Suppressor macrophage treated with lipopolysaccharide for 4 hours (primary cell): ENCODE measurements around the gene PRKAA2.

Source experiments
- DNase-seq: peaks from one replicate; pipeline ENCODE4 v3.0.0-alpha.2; 2020

PRKAA2 gene

DNA sequence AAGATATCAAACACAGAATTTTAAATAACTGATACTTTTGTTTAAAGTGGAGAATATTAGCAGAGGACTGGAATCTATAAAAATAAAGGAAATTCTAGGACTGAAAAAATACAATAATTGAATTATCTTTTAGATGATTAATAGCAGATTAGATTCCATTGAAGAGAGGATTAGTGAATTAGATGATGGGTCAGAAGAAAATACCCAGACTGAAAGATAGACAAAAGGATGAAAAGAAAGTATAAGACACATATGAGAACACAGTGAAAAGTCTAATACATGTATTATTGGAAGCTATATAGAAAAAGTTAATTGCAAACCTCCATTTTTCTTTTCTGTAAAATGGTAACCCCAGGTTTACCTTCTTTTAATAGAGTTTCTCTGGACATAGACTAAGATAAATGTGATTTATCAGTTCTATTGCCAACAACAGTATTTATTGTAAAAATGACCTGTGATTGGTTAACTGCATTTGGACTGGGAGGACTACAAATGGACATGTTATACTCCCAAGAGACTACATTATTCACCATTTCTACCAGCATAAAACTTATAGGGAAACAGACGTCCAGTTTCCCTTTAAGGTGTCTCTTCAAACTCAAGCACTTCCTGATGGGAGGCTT lies 11.0 kb downstream of the PRKAA2 start:
- no peak for DNase-seq

DNA sequence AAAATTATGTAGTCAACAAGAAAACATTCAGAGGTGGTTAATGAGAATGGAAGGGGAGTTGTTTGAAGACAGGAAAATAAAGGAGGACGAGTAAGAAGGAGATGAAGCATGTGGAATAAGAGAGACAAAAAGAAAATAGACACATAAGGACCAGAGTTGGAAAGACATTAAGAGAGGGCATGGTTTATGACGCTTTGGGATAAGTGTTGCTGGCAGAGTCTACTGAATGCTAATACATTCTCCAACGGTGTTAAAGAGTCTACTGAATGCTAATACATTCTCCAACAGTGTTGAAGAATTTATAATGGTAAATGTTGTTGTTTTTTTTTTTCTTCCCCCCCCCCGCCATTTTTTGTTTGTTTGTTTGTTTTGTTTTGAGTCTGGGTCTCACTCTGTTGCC lies 13.1 kb downstream of the PRKAA2 start:
- no peak for DNase-seq

GRCh38 chr1:56660293-56660692 lies 15.2 kb downstream of the PRKAA2 start:
- DNase-seq = no peak

DNA sequence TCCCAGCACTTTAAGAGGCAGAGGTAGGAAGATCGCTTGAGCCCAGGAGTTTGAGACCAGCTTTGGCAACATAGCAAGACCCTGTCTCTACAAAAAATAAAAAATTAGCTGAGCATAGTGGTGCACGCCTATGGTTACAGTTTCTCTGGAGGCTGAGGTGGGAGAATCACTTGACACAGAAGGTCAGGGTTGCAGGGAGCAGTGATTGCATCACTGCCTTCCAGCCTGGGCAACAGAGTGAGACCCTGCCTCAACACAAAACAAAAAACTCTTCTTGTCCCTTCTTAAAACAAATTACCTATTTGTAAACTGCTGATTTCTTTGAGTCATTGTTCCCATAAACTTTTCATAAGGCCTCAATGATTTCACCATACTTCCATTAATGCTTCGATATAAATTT lies 18.7 kb downstream of the PRKAA2 start:
- no peak for DNase-seq

DNA sequence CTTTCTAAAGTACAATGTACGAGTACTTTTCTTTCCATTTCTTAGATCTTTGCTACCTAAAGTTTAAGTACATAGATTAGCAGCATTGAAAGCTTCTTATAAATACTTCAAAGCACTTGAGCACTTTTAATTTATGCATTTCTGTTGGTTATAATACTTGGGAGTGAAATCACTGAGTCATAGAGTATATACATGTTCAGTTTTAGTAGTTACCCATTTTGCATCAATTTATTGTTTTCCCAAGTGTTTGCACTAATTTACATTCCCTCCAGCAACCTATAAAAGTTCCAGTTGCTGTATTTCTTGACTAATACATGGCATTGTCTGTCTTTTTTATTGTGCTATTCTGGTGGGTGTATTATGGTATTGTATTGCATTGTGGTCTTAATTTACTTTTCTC lies 20.3 kb downstream of the PRKAA2 start:
- no peak for DNase-seq

DNA sequence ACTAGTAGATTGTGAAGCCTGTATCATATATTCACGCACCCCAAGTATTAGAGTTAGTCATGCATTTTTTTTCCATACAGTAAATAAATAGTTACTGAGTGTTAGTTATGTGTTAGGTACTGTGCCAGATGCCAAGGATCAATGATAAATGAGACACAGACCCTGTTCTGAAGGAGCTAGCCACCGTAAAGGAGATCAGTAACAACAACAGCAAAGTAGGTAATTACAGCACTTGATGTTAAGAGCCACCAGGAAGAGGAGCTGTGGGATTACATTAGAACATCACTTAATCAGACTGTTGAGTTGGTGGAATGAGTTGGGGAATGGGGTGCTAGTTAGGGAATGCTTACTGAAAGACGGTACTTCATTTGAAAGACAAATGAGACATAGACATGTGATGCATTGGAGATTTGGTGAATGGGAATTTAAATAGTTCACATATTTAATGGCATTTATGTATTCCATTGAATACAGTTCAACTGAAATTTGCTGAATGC lies 21.0 kb downstream of the PRKAA2 start:
- DNase-seq = no peak

GRCh38 chr1:56670350-56670749 lies 25.2 kb downstream of the PRKAA2 start:
- DNase-seq = no peak

DNA sequence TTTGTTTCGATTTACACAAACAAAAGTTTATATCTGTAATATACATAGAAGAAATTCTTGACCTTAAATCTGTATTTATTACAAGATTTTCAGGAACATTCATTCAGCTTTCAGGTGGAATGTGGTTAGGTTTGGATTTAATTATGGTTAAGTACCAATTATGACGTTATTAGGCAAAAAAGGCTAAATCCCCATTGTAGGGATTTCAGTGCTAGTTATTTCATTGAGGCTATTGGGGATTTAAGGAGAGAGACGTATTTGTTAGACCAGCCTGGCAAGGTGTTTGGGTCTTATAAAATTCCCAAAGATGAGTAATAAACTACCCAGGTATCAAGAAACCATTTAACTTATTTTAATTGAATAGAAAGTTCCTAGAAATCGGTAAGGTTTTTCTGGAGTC lies 26.0 kb downstream of the PRKAA2 start:
- no peak for DNase-seq

DNA sequence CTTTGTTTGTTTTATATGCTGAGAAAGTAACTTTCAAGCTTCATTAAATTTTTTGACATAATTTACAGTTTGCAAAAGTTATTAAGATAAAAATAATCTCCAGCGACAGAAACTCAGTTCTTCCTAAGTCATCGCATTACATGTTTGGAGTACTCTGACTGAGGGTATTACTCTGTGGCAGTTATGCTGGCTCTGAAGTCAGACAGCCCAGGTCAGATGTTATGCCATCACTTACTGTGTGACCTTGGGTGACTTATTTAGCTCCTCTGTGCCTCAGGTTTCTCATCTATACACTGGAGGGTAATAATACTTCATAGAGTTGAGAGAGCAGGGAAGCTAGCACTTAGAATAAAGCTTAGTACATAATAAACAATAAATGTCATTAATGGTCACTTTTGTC lies 26.4 kb downstream of the PRKAA2 start:
- no peak for DNase-seq

DNA sequence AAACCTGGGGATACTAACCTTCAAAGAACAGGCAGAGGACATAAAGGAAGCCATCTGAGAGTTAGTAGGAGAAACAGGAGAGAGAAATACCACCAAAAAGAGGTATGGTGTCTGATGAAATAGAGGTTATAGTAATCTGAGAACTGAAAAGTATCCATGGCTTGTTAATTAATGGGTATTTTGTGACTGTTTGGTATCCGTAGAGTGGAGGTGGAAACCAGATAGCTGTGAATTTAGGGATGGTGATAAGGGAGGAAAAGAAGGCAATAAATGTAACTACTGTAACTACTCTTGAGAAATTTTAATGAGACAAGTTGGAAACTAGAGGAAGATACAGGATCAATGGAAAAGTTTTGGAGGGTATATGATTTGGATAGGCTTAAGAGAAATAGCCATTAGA lies 27.5 kb downstream of the PRKAA2 start:
- no peak for DNase-seq

DNA sequence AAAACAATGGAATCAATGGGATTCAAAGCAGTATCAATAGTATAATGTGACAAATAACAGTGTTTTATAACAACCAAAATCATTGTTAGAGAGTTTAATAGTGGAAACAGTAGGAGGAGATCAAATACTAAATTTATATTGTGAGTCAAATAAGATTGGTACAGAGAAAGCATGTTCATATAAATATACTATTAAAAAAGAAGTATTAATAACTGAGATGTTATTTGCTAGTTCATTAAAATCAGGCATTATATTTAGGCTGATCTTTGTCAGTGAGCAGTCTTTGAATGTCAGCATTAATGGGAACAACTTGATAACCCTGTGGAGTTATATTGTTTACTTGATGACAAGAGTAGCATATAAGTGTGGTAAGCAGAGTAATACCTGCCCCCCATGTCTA lies 30.6 kb downstream of the PRKAA2 start:
- no peak for DNase-seq

GRCh38 chr1:56676571-56677035 lies 31.5 kb downstream of the PRKAA2 start:
- peak; percentile 0 for DNase-seq

DNA sequence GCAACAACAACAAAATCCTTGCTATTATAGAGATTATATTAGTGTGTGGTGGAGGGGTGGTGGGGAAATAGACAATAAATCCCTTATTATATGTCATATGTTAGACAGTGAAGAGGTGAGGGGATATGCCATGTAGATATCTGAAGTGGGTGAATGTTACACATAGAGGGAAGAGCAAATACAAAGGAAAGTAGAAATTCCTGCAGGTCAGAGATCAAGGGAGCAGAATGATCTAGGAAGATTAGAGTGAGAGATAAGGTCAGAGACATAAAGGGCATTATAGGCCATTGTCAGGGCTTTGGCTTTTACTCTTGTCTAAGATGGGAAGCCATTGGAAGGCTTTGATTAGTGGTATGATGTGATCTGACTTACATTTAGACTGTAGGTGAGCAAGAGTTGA lies 38.5 kb downstream of the PRKAA2 start:
- no peak for DNase-seq

GRCh38 chr1:56686169-56686568 lies 41.1 kb downstream of the PRKAA2 start:
- DNase-seq = no peak

- no peak for DNase-seq
These were observed 43.5 kb downstream of the PRKAA2 start for GRCh38 chr1:56688522-56689026.

- no peak for DNase-seq
These were observed 51.5 kb downstream of the PRKAA2 start for GRCh38 chr1:56696663-56697062.

- DNase-seq = no peak
These were observed 58.6 kb downstream of the PRKAA2 start for GRCh38 chr1:56703747-56704146.

DNA sequence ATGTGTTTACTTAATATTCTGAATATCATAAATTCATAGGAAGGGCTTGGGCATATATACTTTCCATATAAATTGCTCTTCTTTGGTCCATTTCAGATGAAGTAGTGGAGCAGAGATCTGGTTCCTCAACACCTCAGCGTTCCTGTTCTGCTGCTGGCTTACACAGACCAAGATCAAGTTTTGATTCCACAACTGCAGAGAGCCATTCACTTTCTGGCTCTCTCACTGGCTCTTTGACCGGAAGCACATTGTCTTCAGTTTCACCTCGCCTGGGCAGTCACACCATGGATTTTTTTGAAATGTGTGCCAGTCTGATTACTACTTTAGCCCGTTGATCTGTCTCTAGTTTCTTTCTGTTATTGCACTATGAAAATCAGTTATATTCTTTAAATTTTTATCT lies 62.3 kb downstream of the PRKAA2 start:
- no peak for DNase-seq

GRCh38 chr1:56709269-56709880 lies 64.3 kb downstream of the PRKAA2 start:
- DNase-seq = peak; percentile 67

- no peak for DNase-seq
These were observed 64.9 kb downstream of the PRKAA2 start for GRCh38 chr1:56709995-56710394.

GRCh38 chr1:56710646-56711045 lies 65.5 kb downstream of the PRKAA2 start:
- DNase-seq = no peak

DNA sequence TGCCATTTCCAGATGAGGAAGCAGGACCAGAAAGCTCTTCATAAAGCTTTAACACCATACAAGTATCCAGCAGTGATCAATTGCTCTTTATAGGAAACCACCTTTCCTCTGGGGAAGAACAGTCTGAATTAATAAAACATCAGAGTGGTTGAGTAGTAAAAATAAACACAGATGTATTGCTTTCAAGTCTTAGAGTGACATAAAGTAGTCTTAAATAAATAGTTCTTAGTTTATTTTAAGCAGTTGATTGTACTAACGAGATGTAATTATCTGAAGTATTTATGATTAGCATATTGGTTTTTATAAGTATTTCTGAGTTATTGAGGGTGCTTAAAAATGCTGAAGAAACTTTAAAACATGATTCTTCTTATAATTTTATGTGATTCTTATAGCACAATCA lies 67.0 kb downstream of the PRKAA2 start:
- DNase-seq = no peak

DNA sequence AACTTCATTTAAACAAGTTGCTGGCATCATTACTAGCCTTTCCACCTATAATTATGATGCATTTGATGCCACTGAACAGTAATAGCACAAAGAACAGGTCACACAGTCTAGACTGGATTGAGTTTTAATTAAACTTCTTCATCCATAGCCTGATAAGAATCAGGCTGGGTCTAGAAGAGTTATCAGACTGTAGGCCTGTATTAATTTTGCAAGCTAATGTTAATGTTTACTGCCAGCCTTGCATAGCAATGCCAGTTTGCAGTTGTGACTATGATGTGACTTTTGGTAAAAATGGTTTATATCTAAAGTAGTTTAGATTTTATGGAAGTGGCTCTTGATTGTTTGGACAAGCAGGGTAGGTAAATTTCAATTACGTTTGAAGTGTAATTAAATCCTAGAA lies 68.0 kb downstream of the PRKAA2 start:
- DNase-seq = no peak

- DNase-seq = no peak
These were observed 70.0 kb downstream of the PRKAA2 start for GRCh38 chr1:56715156-56715555.

DNA sequence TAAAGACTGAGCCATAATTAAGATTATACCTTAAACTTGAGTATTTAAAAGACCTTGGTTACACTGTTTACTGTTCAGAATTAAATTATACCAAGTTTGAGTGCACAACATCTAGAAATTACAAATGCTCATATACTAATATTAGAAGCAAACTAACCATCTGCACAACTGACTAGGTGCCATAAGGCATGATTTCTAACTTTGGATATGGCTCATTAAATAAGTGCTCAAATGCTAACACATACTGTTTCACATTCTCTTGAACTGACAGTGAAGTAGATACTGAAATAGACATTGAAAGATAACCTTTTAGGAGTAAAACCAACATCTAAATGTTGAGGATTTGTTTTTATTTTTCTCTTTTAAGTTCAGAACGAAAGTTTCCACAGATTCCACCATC lies 74.1 kb downstream of the PRKAA2 start:
- DNase-seq = no peak
